ENCODE data around the gene KCNJ18.
"Not testable (repeated sequence)": the region's sequence is repeated elsewhere in the genome, so short reads cannot be mapped to it uniquely, and the experiment has no call there.

KCNJ18 gene

DNA sequence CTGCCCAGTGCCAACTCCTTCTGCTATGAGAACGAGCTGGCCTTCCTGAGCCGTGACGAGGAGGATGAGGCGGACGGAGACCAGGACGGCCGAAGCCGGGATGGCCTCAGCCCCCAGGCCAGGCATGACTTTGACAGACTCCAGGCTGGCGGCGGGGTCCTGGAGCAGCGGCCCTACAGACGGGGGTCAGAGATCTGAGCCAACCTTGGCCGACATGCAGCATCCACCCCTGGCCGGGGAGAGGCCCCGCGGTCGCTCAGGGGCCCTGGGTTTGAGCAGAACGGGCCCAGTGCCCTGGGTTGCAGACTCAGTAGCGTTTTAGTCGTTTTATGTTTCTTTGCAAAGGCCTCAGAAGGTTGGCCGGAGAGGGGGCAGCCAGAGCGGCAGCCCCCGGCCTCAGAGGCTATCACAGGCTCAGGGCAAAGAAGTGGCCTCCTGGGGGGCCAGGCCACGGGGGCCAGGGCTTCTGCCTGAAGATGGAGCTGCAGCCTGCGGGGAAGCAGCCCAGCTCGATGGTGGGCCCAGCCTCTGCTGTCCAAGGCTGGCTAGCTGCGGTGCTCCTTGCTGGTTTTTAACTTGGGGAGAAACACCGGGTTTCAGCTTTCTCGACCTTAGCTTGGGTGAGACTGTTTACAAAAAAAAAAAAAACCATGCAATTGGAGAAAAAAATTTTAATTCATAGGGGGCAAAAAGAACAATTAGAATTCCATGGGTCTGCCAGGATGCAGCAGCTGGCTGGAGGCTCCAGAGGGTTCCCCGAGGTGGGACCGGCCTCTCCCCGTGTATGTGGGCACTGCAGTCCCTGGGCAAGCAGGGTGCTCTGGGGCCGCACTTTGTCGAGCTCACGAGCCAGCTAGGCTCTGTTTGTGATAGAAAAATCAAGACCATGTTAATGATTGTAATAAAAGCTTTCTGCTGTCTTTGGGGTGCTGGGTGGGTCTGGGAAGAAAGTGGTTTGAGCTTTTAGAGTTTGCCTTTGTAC, 11.9 kb downstream of the KCNJ18 start:
- not testable (repeated sequence) for DNase-seq (ENCODE audit: low read depth)

DNA sequence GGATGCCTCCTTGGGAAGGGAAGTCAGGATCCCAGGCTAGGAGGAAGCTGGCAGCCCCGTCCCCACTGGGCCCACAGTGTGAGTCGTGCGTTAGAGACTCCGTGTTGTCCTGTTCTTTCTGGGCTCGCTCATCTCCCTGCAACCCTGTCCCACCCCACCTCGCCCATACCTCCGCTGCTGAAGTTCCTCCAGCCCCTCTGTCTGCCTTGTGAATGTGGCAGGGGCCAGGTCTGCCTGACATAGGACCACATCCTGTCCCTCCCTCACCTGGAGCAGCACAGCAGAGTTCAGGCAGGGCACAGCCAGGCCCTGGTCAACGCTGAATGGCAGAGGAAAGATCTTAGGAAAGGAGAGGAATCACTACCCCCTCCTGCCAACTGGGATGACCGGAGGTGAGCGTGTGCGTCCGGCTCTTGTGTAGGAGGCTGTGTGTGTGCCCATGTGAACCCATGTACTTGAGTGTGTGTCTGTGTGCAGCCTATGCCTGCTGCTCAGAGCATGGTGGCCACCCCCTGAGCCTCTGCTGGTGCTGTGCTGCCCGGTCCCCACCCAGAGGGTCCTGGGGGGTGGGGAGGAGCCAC, 12.8 kb downstream of the KCNJ18 start:
- DNase-seq (ENCODE audit: low read depth): no peak

DNA sequence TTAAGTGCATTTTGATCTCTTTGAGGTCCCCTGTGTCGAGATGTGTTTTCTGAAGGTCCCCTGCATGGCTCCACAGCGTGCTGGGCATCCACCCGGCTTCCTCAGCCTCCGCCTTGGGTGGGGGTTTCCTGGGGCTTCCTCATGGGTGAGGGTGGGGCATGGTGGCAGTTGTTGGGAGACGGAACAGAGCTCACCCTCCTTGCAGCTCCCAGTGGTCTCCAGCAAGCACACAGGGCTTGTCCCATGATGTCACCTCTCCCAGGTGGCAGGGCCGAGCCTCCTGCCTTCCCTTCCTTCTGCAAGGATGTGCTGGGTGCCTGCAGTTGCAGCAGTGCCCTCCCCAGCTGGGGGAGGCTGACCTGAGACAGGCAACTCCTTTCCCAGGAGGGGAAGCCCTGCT, 13.4 kb downstream of the KCNJ18 start:
- DNase-seq (ENCODE audit: low read depth): not testable (repeated sequence)

DNA sequence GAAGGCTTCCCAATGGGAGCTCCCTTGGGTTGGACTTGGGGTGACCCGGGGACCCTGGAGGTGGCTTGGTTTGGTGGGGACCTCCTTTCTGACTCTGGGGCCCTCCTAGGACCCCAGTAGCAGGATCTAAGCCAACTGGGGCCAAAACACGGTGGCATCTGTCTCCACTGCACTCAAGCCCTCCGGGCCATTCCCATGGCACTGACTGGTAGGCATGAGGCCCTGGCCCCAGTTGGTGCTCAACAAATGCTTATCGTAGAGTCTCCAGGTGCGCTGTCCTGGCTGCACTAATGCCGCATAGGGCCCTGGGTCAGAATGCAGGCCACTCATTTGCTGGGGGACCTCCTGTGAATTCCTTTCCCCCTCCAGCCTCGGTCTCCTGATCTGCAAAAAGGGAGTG, 14.2 kb downstream of the KCNJ18 start:
- DNase-seq (ENCODE audit: low read depth): not testable (repeated sequence)

DNA sequence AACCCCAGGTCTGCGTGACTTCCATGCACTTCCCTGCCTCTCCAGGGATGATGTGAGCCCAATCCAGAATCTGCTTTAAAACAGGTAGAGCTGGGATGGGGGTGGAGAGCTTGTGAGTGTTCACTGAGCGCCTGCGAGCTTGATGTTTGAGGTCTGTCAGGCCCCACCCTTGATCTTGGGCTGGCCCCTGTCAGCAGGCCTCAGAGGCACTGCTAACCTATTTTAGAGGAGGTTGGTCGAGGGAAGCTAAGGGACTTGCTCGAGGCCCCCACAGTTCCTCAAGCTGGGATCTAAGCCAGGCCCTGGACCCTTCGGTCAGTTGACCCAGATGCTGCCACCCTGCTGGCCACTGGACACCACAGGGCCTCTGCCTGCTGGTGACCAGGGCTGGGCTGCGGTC, 14.8 kb downstream of the KCNJ18 start:
- not testable (repeated sequence) for DNase-seq (ENCODE audit: low read depth)

DNA sequence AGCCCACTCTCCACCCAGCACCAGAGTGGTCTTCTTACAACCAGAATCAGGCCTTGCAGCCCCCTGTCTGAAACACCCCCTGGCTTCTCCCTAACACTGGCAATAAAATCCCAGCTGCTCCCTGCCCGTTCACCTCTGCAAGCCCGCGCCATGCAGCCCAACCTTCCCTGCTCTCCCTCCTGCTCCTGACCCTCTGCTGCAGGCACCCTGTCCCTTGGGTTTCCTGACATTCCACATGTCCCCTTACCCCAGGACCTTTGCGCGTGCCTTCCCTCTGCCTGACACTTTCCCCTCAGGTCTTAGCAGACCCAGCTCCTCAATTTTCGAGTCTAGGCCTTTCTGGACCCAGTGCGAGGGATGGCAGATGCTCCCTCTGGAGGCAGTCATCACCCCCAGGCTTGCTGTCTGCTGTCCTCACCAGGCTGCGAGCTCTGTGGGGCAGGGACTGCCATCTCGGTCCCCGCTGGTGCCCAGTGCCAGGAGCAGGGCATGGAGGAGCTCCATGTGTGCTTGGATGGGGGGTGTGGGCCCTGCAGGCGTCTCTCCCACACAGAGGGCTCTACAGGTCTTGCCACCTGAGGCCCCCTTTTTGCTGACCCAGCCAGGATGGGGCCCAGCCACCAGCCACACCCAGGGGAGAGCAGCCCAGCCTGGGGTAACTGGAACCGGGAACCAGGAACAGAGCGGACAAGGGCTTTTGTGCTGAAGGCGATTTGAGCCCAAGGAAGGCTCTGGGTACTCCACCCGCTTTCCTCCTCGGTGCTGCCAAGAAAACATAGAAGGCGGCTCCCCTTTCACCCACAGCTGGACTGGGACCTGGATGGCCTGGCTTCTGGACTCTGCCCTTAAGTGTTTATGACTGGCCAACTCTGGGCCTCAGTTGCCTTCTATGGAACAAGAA, 15.6 kb downstream of the KCNJ18 start:
- not testable (repeated sequence) for DNase-seq (ENCODE audit: low read depth)

DNA sequence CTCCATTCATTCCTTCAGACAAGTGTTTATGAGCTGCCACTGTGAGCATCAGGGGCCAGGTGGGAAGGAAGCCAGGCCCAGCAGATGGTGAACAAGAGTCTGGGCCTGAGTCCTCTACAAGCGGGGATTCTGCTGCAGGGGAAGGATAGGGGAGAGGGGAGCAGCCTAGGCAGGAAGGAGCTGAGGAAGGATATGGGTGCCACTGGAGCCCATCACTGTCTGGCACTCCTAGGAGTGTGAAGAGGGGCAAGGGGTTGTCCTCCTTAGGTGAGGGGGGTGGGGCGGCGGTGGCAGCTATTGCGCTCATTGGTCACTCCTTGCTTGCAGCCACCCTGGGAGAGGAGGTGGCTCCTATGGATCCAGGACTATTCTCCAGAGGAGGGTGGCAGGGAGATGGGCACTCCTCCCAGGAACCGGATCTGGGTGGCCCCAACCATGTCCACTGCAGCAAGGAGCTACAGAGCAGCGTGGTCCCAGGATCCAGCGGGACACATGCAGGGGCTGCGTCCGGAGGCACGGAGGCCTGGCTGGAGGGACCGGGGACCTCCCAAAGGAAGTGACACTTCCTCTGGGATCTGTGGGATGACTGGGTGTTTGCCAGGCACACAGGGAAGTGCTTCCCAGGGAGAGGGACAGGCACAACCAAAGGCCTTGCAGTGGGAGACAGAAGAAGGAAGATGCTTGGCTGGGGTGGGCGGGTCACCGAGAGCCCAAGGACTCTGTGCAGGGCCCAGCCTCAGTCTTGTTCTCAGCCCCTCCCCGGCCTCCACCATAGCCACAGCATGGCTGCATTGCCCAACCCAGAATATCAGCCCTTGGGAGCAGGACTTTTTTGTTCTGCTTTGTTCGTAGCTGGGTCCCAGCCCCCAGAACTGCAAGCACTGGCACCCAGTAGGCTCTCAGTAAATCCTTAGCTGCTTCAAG, 16.6 kb downstream of the KCNJ18 start:
- not testable (repeated sequence) for DNase-seq (ENCODE audit: low read depth)

DNA sequence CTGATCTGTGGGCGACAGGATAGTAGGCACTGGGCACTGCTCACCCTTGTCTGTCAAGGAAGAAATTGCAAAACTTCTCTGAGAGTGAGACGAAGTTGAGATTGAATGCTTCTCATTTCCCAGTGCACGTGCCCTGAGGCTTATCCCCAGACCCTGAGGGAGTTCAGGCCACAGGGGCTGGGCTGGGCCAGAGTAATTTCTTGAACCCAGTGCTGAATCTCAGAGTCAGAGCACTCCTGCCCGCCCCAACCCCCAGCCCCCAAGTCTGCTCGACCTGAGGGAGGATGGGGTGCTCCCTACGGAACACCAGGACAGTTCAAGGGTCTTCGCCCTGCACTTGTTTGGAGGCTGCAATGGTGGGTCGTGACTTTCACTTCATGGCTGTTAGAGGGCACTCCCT, 17.7 kb downstream of the KCNJ18 start:
- not testable (repeated sequence) for DNase-seq (ENCODE audit: low read depth)

DNA sequence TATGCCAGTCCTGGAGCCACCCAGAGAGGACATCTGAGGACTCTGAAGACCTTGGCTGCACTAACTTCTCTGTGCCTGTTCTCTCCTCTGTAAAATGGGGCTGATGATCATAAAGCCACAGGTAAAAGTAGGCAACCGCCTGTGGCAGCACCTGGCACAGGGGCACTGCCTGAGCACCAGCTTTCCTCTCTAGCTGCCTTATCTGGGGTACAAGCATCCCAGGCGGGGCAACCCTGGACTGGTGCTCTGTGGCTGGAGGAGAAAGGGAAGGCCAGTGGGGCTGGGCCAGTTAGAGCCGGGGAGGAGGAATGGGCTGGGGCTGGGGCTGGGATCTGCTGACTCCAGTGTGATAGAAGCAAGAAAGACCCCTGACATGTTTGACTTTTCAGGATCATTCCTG, 18.2 kb downstream of the KCNJ18 start:
- not testable (repeated sequence) for DNase-seq (ENCODE audit: low read depth)

DNA sequence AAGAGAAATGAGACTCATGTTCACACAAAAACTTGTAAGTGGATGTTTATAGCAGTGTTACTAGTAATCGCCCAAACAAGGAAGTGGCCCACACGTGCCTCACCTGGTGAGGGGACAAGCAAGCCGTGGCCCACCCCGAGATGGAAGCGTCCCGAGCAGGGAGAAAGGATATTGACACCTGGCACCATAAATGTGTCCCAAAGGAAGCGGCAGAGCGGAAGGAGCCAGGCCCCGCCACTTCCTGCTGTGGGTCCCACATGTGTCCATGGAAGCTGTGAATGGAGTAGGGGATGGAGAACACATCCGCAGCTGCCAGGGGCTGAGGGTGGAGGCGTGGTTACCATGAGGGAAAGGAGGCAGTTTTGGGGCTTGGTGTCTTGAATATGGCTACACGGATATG, 18.9 kb downstream of the KCNJ18 start:
- no peak for DNase-seq (ENCODE audit: low read depth)

DNA sequence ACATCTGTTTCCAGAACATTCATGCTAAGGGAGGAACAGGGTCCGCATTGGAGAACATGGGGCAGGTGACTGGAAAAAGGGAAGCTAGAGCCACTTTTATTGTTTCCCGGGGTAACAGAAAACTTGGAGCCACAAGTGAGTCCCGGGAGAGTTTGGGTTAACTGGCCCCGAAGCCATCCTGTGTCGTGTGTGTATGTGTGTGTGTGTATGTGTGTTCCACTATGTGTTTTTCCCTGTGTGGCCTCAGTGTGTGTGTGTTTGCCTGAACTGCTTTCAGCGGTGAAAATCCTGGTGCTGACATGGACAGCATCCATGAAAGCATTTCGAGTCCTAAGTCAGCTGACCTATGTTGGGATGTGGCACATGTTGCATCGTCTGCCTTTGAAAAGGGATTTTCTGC, 20.7 kb downstream of the KCNJ18 start:
- DNase-seq (ENCODE audit: low read depth): not testable (repeated sequence)

DNA sequence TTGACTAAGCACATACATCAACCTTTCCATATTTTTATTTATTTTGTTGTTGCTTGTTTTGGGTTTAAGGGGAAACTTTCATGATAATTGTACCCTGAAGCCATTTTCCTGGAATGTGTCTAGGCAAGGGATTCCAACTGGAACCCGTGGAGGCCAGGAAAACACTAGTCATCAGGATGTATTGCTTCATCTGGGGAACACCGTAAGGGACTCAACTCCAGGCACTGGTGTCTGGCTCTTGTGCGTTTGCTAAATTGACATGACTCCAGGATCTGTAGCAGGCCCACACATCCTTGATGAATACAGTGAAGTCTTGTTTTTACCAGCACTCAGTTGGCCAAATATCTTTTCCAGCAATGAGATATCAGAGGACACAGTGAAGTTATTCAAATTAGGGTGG, 21.3 kb downstream of the KCNJ18 start:
- not testable (repeated sequence) for DNase-seq (ENCODE audit: low read depth)

DNA sequence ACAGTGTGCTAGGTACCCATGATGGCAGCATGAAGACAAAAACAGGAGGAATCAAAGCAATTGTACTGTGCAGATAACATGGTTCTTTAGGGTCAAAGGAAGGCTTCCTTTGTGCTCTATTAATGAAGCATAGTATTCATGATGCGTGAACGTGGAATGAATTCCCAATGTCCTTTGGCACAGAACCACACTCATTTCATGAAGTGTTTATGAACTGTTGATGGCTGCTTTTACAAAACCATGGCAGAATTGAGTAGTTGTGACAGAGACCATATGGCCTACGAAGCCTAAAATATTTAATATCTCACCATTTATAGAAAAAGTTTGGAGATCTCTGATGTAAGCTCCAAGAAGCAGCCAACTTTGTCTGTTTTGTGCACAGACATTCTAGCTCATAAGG, 22.4 kb downstream of the KCNJ18 start:
- not testable (repeated sequence) for DNase-seq (ENCODE audit: low read depth)

DNA sequence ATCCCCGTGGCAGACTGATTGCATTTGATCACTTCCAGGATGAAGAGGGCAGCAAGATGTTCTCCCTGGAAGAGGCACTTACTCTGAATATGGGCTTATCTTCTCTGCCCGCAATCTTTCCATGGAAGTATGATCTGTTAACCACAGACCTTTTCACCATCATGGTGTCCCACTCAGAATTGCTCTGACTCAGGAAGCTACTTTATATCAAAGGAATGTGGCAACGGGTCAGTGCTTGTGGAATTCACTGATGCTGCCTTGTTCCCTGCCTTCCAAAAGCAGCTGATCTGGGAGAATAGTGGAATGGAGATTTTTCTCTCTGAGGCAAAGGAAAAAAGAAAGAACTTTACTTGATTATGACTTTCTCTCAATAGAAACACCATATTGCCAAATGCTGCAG, 23.6 kb downstream of the KCNJ18 start:
- DNase-seq (ENCODE audit: low read depth): not testable (repeated sequence)

DNA sequence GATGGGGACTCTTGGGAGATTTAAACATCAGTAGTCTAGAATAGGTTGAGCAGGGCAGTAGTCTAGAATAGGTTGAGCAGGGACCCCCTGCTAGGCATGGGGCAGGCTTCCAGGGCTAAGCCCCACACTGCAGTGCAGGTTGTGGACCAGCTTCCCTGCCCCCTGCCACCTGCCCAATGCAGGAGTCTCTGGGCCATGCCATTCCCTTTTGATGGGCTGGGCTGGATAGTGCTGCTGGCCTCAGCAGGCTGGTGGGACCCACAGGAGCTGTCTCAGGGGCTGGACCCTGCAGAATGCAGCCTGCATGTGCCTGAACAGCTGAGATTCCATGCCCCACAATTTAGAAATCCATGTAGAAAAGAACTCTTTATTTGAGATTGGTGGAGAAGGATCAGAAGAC, 26.6 kb downstream of the KCNJ18 start:
- DNase-seq (ENCODE audit: low read depth): not testable (repeated sequence)

DNA sequence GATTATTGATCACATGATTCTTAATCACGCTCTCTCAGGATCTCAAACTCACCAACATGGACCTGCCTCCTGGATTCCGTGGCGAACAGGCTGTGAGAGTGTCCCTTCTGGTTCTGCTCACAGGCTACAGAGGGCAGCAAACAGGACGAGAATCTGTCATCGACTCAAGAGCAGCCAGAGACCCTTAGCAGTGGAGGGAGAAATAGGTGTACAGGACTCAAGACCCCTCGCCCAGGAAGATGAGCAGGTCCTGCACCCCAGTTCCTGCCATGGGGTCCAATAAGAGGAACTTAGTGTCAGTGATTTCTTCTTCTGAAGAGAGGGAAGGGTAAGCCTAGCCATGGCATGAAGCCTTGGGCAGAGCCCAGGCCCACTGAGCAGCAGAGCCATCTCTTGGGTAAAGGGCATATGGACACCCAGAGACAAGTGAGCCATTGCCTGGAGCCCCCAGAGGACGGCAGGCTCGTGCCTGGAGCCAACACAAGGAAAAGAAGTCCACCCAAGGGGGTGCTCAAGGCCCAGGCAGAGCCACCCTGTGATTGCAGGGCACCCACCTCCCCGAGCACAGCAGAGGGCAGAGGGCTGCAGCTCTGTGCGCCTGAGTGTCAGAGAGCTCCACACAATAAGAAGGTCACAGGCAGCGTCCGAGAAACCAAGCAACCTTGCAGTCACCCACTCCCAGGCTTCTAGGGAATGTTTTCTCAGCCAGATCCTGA, 27.3 kb downstream of the KCNJ18 start:
- not testable (repeated sequence) for DNase-seq (ENCODE audit: low read depth)

DNA sequence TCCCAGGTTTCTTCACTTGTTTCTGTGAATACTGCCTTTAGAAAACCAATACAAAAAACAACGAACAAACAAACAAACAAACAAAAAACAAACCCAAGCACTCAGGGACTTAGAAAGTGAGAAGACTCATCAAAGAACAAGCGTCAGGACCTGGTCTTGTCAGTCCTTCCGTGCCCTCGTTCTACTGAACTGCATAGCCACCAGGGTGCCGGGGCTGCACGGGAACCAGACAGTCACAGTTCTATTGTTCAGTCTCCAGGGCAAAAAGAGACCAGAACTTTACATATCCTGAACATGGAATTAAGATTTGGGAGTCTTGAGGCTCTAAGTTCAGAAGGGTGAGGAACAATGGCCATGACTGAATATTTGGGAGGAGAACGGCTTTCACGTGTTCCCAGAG, 28.2 kb downstream of the KCNJ18 start:
- not testable (repeated sequence) for DNase-seq (ENCODE audit: low read depth)

DNA sequence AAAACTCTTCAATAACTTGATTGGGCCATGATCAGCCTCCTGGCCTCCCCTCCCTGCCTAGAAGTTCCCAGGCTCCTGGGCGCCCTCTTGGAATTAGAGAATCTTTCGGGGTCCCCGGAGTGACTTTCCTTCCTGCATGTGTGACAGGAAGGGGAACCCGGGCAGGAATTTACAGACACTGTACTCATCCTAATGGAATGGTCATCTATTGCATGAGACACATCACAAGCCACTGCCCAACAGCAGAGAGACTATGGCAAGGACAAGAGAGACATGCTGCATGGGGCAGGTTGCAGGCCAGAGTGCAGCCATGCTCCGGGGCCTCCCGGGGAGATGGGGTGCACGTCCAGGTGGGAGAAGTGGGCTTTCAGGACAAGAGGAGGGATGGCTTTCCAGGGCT, 29.9 kb downstream of the KCNJ18 start:
- DNase-seq (ENCODE audit: low read depth): not testable (repeated sequence)

DNA sequence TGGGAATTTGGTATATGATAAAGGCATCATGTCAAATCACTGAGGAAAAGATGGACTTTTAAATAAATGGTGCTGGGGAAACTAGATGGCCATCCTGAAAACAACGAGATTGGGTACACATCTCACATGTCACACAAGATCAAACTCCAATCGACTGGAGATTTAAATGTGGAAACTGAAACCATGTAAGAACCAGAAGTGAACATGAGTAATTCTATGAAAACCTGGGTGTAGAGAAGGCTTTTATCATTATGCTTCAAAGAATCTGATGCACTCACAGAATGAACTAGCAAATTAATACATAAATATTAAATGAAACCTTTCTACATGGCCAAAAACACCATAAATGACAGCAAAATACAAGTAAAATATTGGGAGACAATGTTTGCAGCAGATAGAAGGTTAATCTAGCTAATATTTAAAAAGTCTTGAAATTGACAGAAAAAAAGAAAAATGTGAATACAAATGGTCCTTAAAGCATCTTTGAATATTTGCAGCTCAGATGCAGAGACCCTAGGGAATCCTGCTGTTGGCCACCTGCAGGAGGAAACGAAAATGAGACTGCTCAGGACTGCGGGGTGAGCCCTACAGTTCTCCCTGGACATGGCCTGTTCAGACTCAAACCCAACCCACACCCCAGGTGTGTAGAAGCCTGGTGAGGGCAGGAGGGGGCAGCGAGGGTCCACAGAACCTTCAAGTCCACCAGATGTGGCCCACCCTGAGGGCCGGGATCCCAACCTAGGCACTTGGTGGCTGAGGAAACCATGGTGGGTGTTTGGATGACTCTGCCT, 32.1 kb downstream of the KCNJ18 start:
- not testable (repeated sequence) for DNase-seq (ENCODE audit: low read depth)

DNA sequence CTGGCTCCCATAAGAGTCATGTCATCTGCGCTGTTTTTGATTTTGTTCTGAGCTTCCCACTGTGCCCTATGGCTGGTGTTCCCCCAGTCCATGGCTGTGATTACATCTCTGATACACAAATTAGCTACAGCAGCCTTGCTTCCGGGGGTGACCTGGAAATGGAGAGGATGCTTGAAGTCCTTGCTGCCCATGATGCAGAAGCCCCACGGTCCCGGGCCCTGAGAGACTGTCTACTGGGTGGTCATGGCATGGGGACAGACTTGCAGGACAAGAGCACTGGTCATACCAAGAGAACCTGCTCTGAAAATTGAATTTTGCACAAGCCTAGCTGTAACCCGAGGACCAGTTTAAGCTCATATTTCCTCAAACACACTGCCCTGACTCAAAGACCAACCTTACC, 38.8 kb downstream of the KCNJ18 start:
- DNase-seq (ENCODE audit: low read depth): not testable (repeated sequence)

Measured in stimulated activated CD8-positive, alpha-beta memory T cell treated with anti-CD3 and anti-CD28 coated beads, Interleukin-15, amount 100 ng/mL, for 24 hours (primary cell).